Memory B cell (primary cell): ENCODE measurements around the gene RANBP6.

Source experiments
- ATAC-seq: fragments of 150-1000 bp; cut with Tn5 transposase; 2 replicates; pipeline ENCODE4 v1.10.0; 2021; ENCODE audit warnings: low read depth, mild to moderate bottlenecking, moderate library complexity
- DNase-seq, 2 donors: peaks; one replicate each; pipeline ENCODE4 v3.0.0; 2022; ENCODE audit warnings: low spot score in 2 of 2
- H3K27ac Mint-ChIP-seq: one replicate; pipeline ENCODE4 v1.8.0; 2022; ENCODE audit warnings: mild to moderate bottlenecking, moderate library complexity, mixed read lengths
- H3K27me3 Mint-ChIP-seq: one replicate; pipeline ENCODE4 v1.8.0; 2022; ENCODE audit warnings: mixed read lengths
- H3K36me3 Mint-ChIP-seq: one replicate; pipeline ENCODE4 v1.8.0; 2022; ENCODE audit warnings: mild to moderate bottlenecking, mixed read lengths
- H3K4me1 Mint-ChIP-seq: one replicate; pipeline ENCODE4 v1.8.0; 2022; ENCODE audit warnings: mixed read lengths
- H3K4me3 Mint-ChIP-seq: one replicate; pipeline ENCODE4 v1.8.0; 2022; ENCODE audit warnings: mild to moderate bottlenecking, moderate library complexity, mixed read lengths
- H3K9me3 Mint-ChIP-seq: one replicate; pipeline ENCODE4 v1.8.0; 2022; ENCODE audit warnings: mixed read lengths

RANBP6 gene

DNA sequence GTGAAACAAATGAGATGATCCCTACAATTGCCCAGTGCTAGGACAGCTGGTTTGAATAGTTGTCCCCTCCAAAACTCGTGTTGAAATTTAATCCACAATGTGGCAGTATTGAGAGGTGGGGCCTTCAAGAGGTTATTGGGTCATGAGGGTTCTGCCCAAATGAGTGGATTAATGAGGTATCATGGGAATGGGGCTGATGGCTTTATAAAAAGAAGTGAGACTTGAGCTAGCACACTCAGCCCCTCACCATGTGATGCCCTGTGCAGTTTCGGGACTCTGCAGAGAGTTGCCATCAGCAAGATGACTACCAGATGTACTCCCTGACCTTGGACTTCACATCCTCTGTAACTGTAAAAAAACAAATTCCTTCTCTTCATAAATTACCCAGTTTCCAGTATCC is 33.1 kb downstream of the RANBP6 start:
- DNase-seq = no peak
- no peak overlapping the region for H3K4me3 Mint-ChIP-seq
- H3K27ac Mint-ChIP-seq = no peak overlapping the region
- ATAC-seq = no peak
- H3K36me3 Mint-ChIP-seq = peaks cover 24% of the 10 kb centered on the region
- no peaks in the 10 kb centered on the region for H3K27me3 Mint-ChIP-seq
- no peaks in the 10 kb centered on the region for H3K9me3 Mint-ChIP-seq
- H3K4me1 Mint-ChIP-seq = peaks cover 4% of the 10 kb centered on the region

DNA sequence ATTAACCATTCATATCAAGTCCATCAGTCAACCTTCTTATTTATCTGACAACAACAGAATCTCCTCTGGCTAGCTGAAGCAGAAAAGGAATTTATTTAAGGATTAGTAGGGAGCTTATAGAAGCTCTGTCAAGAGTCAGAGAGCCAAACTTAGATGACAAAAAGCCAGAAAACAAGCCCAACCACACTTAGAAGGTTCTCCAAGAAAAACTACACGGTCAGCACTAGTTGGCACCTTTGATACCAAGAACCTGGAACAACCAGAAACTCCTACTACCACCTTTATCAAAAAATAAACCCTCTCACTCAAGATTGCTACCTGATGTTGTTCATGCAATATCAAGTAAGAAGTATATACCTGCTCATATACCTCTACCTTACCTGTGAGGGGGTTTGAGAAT is 36.9 kb downstream of the RANBP6 start:
- peaks cover 39% of the 10 kb centered on the region for H3K36me3 Mint-ChIP-seq
- H3K9me3 Mint-ChIP-seq = peaks cover 2% of the 10 kb centered on the region
- DNase-seq = no peak
- no peak for ATAC-seq
- no peaks in the 10 kb centered on the region for H3K27me3 Mint-ChIP-seq
- no peak overlapping the region for H3K27ac Mint-ChIP-seq
- H3K4me1 Mint-ChIP-seq = peaks cover 14% of the 10 kb centered on the region
- H3K4me3 Mint-ChIP-seq = no peak overlapping the region

DNA sequence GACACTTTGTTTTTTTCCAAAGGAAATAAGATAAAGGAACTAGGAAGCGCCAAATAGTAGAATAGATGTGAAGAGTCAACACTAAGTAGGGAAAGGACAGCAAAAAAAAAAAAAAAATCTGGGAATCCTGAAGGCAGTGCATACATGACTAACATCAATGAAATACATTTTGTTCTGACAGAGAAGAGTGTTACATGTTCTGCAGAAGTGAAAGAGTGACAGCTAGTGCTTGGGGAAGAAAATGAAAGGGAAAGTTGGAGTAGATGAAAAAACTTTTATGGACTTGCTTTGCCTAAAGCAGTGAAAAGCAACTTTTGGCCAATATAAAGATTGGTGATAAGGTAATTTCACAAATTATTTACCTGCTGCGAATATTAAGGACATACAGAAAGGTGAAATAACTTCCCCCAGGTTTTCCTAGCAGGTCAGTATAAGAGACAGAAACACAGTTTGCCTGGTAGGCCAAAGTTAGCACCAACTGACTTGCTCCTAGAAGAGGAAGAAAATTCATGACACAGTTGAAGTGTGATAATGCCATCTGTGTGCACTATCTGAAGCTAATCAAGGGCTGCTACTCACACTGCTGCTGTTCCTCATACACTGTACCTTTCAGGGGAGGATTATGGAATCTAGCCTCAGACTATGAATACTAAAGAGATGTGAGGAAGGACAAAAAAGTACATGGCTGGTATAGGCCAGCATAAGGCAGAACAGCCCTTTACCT is 38.6 kb downstream of the RANBP6 start:
- no peak for DNase-seq
- peaks cover 43% of the 10 kb centered on the region for H3K36me3 Mint-ChIP-seq
- peak overlapping the region; percentile 24 for H3K27ac Mint-ChIP-seq
- peak; percentile 34 for ATAC-seq
- peaks cover 20% of the 10 kb centered on the region for H3K4me1 Mint-ChIP-seq
- no peak overlapping the region for H3K4me3 Mint-ChIP-seq
- H3K27me3 Mint-ChIP-seq = no peaks in the 10 kb centered on the region
- peaks cover 2% of the 10 kb centered on the region for H3K9me3 Mint-ChIP-seq

DNA sequence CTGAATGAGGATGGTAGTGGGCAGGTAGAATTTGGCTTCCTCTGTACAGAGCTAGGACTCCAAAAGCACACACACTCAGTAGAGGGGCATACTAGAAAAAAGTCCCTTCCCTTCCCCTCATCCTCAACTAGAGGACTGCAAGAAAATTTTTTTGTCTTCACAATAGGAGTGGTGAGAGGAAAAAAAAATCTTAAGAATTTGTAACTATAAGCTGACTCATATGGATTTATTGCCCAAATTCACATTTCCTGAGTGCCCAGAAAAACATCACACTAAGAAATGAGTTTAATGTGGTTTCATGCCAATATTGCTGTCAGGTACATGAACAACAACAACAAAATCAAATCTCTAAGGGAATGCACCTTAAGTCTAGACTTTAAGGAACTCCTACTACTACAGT is 43.7 kb downstream of the RANBP6 start:
- DNase-seq = no peak
- ATAC-seq = no peak
- Mint-ChIP-seq H3K4me1 (peaks cover 12% of the 10 kb centered on the region), H3K27me3 (no peaks in the 10 kb centered on the region), H3K27ac (no peak overlapping the region), H3K9me3 (peaks cover 2% of the 10 kb centered on the region), H3K4me3 (no peak overlapping the region), H3K36me3 (peaks cover 47% of the 10 kb centered on the region)
